Large intestine (tissue), 3 donors: Measurements from ENCODE around the gene NEK11. TPM values are rescaled to one million over a fixed set of nuclear protein-coding genes. Genes with fewer than 3 reads are reported as not detected.

ENCODE experiments used
- DNase-seq, 2 donors: peaks; one replicate each; pipeline versions ENCODE4 v3.0.0 to v3.0.0-alpha.2; 2013
- H3K27ac ChIP-seq: one replicate; pipeline ENCODE4 v1.5.1; 2013; ENCODE audit warnings: low read length
- H3K27me3 ChIP-seq: 2 replicates; pipeline ENCODE4 v1.6.1; 2013; ENCODE audit warnings: low read length; ENCODE audit not compliant: control insufficient read depth, insufficient read depth
- H3K36me3 ChIP-seq: 2 replicates; pipeline ENCODE4 v1.6.1; 2013; ENCODE audit warnings: low read length; ENCODE audit not compliant: control insufficient read depth, insufficient read depth
- H3K4me1 ChIP-seq: one replicate; pipeline ENCODE4 v1.6.1; 2013; ENCODE audit warnings: low read length; ENCODE audit not compliant: control insufficient read depth, insufficient read depth
- H3K4me3 ChIP-seq: one replicate; pipeline ENCODE4 v1.5.1; 2013; ENCODE audit warnings: low read length
- H3K9me3 ChIP-seq: one replicate; pipeline ENCODE4 v1.6.1; 2013; ENCODE audit warnings: mild to moderate bottlenecking, low read depth, low read length, moderate library complexity; ENCODE audit not compliant: control insufficient read depth
- WGBS: methylation state at CpG from one replicate; pipeline ENCODE4 v1.1.5; 2013; ENCODE audit warnings: low lambda C conversion rate; ENCODE audit not compliant: insufficient coverage; 5-methylcytosine and 5-hydroxymethylcytosine counted together
- polyA plus RNA-seq: library from polyadenylated mRNA; unstranded; fragments of 120-200 nt; gene quantifications from one replicate; pipeline ENCODE4 v1.2.1, GENCODE V29; 2013

The NEK11 gene
- polyA plus RNA-seq, 1 donor, result 10.5 TPM

DNA sequence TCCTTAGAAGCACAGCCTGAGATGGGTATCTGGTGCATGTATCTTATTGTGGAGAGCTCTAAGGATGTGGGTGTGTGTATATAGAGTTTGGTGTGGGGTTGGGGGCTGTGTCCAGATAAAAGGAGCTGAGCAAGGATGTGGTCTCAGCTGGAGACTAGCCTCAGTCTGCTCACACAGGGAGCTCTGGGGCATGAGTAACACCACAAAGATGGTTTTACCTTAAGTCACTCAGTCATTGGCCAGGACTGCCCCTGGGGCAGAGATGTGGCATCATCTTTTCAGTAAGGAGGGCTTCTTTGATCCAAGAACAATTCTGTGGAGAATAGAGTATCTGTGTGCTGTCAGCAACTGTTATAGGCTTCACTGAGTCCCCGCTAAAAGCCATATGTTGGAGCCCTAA, 191.5 kb downstream of the NEK11 start:
- no peaks in the 10 kb centered on the region for H3K9me3 ChIP-seq
- H3K4me1 ChIP-seq, result peaks cover 12% of the 10 kb centered on the region
- no CpG with 5 or more reads among the region's 1 CpG for WGBS
- no peak for DNase-seq
- peak overlapping the region; percentile 71 for H3K27ac ChIP-seq
- no peaks in the 10 kb centered on the region for H3K27me3 ChIP-seq
- no peaks in the 10 kb centered on the region for H3K36me3 ChIP-seq
- no peak overlapping the region for H3K4me3 ChIP-seq

GRCh38 chr3:131221731-131222130, 195.1 kb downstream of the NEK11 start:
- no peak overlapping the region for H3K4me3 ChIP-seq
- H3K4me1 ChIP-seq, result peaks cover 12% of the 10 kb centered on the region
- no peak for DNase-seq
- WGBS, result 83% methylated on average over 1 of the region's 4 CpGs
- no peak overlapping the region for H3K27ac ChIP-seq
- H3K36me3 ChIP-seq, result no peaks in the 10 kb centered on the region
- no peaks in the 10 kb centered on the region for H3K9me3 ChIP-seq
- no peaks in the 10 kb centered on the region for H3K27me3 ChIP-seq

DNA sequence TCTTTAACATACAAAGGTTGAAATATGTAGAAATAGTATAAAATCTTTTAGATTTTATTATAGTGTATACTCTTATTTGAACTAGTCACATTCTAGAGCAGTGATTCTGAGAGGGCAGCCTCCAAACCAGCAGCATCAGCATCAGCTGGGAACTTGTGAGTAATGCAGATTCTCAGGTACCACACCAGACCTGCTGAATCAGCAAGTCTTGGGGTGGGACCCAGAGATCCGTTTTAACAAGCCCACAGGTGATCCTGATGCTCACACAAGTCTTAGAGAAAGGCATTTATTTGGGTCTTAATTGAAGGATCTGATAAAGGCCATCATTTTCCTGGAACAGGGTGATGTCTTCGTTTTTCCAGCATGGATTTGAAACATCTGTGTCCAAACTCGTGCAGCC, 195.9 kb downstream of the NEK11 start:
- Histone ChIP-seq H3K36me3 (no peaks in the 10 kb centered on the region), H3K4me3 (no peak overlapping the region), H3K27me3 (no peaks in the 10 kb centered on the region), H3K4me1 (peaks cover 7% of the 10 kb centered on the region), H3K27ac (no peak overlapping the region), H3K9me3 (no peaks in the 10 kb centered on the region)
- no peak for DNase-seq
- no CpG with 5 or more reads among the region's 3 CpGs for WGBS

DNA sequence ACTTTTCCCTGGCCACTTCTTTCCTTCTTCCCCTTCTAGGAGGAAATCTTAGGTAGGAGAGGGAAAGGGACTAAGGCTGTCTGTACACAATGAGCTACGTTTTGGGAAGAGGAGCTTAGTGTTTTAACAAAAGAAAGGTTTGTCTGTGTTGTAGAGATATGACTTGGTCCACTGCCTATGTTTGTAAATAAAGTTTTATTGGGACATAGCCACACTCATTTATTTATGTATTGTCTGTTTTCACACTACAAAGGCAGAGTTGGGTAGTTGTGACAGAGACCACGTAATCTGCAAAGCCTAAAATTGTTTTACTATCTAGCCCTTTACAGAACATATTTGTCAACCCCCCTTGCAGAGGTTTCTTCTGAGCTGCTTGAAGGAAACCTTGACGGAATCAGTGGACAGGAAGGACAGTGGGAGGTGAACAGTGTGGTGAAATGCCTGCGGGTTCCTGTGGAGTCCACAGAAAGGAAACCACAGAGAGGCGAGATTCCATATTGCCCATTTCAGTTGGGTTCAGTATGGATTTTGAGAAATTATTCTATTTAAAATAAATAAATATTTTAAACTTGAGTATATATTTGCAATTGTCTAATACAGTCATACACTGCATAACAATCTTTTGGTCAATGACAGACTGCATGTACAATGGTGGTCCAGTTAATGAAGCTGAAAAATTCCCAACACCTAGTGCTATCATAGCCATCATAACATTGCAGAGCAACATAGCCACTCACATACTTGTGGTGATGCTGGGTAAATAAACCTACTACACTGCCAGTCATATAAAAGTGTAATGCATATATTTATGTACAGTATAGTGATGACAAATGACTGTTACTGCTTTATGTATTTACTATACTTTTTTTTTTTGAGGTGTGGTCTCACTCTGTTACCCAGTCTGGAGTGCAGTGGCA, 197.0 kb downstream of the NEK11 start:
- Histone ChIP-seq H3K36me3 (no peaks in the 10 kb centered on the region), H3K9me3 (no peaks in the 10 kb centered on the region), H3K27me3 (no peaks in the 10 kb centered on the region), H3K27ac (no peak overlapping the region), H3K4me1 (no peaks in the 10 kb centered on the region), H3K4me3 (no peak overlapping the region)
- 80% methylated on average over 1 of the region's 5 CpGs for WGBS
- DNase-seq, result no peak

DNA sequence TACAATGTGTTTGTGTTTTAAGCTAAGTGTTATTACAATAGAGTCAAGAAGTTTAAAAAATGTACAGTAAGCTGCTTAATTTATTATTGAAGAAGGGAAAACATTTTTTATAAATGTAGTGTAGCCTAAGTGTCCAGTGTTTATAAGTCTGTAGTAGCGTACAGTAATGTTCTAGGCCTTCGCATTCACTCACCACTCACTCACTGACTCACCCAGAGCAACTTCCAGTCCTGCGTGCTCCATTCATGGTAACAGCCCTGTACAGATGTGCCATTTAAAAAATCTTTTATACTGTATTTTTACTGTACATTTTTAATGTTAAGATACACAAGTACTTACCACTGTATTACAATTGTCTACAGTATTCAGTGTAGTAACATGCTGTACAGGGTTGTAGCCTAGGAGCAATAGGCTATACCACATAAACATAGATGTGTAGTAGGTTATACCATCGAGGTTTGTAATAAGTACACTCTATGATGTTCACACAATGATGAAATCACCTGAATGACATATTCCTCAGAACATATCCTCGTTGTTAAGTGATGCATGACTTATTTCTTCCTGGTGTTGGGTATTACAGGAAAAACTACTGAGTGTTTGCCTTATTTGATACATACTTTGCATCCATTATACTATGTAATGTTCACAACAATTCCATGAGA, 198.3 kb downstream of the NEK11 start:
- Histone ChIP-seq H3K4me1 (no peaks in the 10 kb centered on the region), H3K9me3 (no peaks in the 10 kb centered on the region), H3K27ac (no peak overlapping the region), H3K4me3 (no peak overlapping the region), H3K27me3 (no peaks in the 10 kb centered on the region), H3K36me3 (no peaks in the 10 kb centered on the region)
- DNase-seq, result no peak
- no CpG with 5 or more reads among the region's 5 CpGs for WGBS

DNA sequence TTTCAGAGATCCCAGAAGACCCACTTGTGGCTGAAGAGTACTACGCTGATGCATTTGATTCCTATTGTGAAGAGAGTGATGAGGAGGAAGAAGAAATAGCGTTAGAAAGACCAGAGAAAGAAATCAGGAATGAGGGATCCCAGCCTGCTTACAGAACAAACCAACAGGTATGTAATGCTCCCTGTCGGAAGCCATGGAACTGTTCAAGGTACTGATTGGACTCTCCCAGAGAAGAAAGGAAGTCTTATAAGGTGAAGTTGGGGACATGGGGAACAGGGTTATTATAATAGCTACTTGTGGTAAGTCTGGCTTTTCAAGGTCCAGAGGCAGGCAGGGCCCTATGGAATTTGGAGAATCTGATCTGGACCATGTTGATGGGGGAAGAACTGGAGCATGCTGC, 201.8 kb downstream of the NEK11 start:
- Histone ChIP-seq H3K4me3 (no peak overlapping the region), H3K9me3 (no peaks in the 10 kb centered on the region), H3K4me1 (no peaks in the 10 kb centered on the region), H3K27ac (no peak overlapping the region), H3K36me3 (no peaks in the 10 kb centered on the region), H3K27me3 (no peaks in the 10 kb centered on the region)
- 80% methylated on average over 2 of the region's 3 CpGs for WGBS
- DNase-seq, result no peak

DNA sequence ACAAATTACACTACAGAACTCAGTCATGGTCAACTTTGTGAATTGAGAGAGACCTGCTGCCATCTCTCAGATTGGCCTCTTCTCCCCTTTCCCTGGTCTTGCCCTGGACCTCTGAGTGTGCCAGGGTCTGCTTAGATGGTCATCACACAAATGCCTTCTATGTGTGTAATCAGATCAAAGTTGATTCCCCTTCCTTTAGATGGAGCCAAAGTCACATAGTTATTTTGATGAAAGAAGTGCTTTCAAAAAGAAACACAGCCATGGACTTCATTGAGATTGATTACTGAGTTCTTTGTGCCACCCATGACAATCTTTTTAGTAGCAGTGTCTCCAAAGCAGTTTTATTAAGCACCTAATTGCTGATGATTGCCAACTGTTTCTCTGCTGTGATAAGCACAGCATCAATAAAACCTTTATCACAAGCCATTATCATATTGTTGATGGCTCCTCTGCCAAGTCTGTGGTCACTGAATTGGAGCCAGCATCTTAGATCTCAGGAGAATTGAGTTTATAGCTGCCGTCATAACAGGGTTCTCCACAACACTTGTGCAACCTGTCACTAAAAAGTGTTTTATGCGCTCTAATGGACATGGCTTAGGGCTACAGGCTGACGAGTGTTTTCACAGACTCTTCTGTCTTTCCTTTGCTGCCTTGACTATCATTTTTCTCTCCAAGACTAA, 205.2 kb downstream of the NEK11 start:
- no peaks in the 10 kb centered on the region for H3K4me1 ChIP-seq
- no peak for DNase-seq
- no peaks in the 10 kb centered on the region for H3K36me3 ChIP-seq
- no peaks in the 10 kb centered on the region for H3K9me3 ChIP-seq
- no peak overlapping the region for H3K27ac ChIP-seq
- H3K27me3 ChIP-seq, result no peaks in the 10 kb centered on the region
- no peak overlapping the region for H3K4me3 ChIP-seq
- WGBS, result no CpG with 5 or more reads among the region's 3 CpGs

DNA sequence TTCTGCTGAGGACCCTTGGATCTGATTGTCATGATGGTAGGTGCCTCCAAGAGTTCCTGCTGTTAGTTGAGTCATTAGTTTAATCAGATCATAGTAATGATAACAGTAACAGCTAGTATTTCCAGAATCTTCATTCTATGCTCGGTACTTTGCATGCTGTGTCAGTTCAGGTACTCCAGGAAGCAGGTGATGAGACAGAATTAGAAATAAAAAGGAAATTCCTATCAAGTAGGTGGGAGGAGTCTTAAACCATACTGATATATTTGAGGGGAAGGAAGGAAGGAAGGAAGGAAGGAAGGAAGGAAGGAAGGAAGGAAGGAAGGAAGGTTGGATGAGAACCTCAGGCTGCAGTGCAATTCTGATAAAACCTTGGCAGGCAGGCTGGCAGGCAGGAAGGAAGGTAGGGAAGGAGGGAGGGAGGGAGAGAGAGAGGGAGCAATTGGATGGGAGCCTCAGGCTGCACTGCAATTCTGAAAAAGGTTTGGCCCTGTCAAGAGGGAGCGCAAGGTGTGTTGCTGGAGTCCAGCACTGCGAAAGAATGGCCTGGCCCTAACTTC, 206.1 kb downstream of the NEK11 start:
- Histone ChIP-seq H3K4me1 (no peaks in the 10 kb centered on the region), H3K36me3 (no peaks in the 10 kb centered on the region), H3K9me3 (no peaks in the 10 kb centered on the region), H3K27me3 (no peaks in the 10 kb centered on the region), H3K27ac (no peak overlapping the region), H3K4me3 (no peak overlapping the region)
- no peak for DNase-seq
- WGBS, result 100% methylated on average over 1 of the region's 3 CpGs

- WGBS, result no CpG with 5 or more reads among the region's 5 CpGs
- Histone ChIP-seq H3K4me3 (no peak overlapping the region), H3K27ac (no peak overlapping the region), H3K4me1 (no peaks in the 10 kb centered on the region), H3K9me3 (no peaks in the 10 kb centered on the region), H3K27me3 (no peaks in the 10 kb centered on the region), H3K36me3 (no peaks in the 10 kb centered on the region)
- DNase-seq, result no peak
Measured at GRCh38 chr3:131233900-131234668, 207.4 kb downstream of the NEK11 start.

GRCh38 chr3:131236421-131236820, 209.7 kb downstream of the NEK11 start:
- no peak for DNase-seq
- no peaks in the 10 kb centered on the region for H3K4me1 ChIP-seq
- no peak overlapping the region for H3K27ac ChIP-seq
- no peaks in the 10 kb centered on the region for H3K36me3 ChIP-seq
- WGBS, result no CpG with 5 or more reads among the region's 6 CpGs
- no peaks in the 10 kb centered on the region for H3K9me3 ChIP-seq
- H3K4me3 ChIP-seq, result no peak overlapping the region
- H3K27me3 ChIP-seq, result no peaks in the 10 kb centered on the region
